ENCODE measurements around the gene DNASE1L2.
A peak's percentile ranks its signal among the peaks of the same experiment; 100 is the strongest.

Gene DNASE1L2

GRCh38 chr16:2209258-2210008 lies 26.8 kb upstream of the DNASE1L2 start:
- TF ChIP-seq CTCF (IDR thresholded peaks at IDR 0.05; ENCODE audit: low read depth, low read length), result no peak
- no peak for DNase-seq
- H3K27me3 ChIP-seq (ENCODE audit: insufficient read depth, low read depth, severe bottlenecking), result no peaks in the 10 kb centered on the region
- H3K9me3 ChIP-seq (ENCODE audit: severe bottlenecking), result no peaks in the 10 kb centered on the region
- H3K36me3 ChIP-seq, result peaks cover 68% of the 10 kb centered on the region
- H3K27ac ChIP-seq, result peak overlapping the region; percentile 93
- no peak overlapping the region for H3K4me3 ChIP-seq (ENCODE audit: low read depth, low read length)

GRCh38 chr16:2210009-2210332 lies 26.3 kb upstream of the DNASE1L2 start:
- Histone ChIP-seq H3K27me3 (ENCODE audit: insufficient read depth, low read depth, severe bottlenecking) (no peaks in the 10 kb centered on the region), H3K9me3 (ENCODE audit: severe bottlenecking) (no peaks in the 10 kb centered on the region), H3K36me3 (peaks cover 68% of the 10 kb centered on the region), H3K4me3 (ENCODE audit: low read depth, low read length) (no peak overlapping the region), H3K27ac (peak overlapping the region; percentile 93)
- DNase-seq, result no peak
- TF ChIP-seq CTCF (IDR thresholded peaks at IDR 0.05; ENCODE audit: low read depth, low read length), result no peak

- Histone ChIP-seq H3K36me3 (peaks cover 68% of the 10 kb centered on the region), H3K4me3 (ENCODE audit: low read depth, low read length) (no peak within 1 kb of the TSS; the same call in 1 of the 2 replicates)
- DNase-seq, result peak; percentile 90
Observed at GRCh38 chr16:2210386-2211365, 25.6 kb upstream of the DNASE1L2 start, which contains the start of gene BRICD5. BRICD5 (minus strand) TSS chr16:2210863; CDS start chr16:2210833, 30 bp downstream.

GRCh38 chr16:2211923-2212347 lies 24.3 kb upstream of the DNASE1L2 start:
- Histone ChIP-seq H3K36me3 (peaks cover 60% of the 10 kb centered on the region), H3K27me3 (ENCODE audit: insufficient read depth, low read depth, severe bottlenecking) (no peaks in the 10 kb centered on the region), H3K9me3 (ENCODE audit: severe bottlenecking) (no peaks in the 10 kb centered on the region), H3K27ac (peak overlapping the region; percentile 93), H3K4me3 (ENCODE audit: low read depth, low read length) (no peak overlapping the region)
- DNase-seq, result no peak
- TF ChIP-seq CTCF (IDR thresholded peaks at IDR 0.05; ENCODE audit: low read depth, low read length), result no peak

More at GRCh38 chr16:2210386-2211365, 25.6 kb upstream of the DNASE1L2 start, which contains the start of gene BRICD5:
- no peak for TF ChIP-seq CTCF (IDR thresholded peaks at IDR 0.05; ENCODE audit: low read depth, low read length)
- no peaks in the 10 kb centered on the region for H3K27me3 ChIP-seq (ENCODE audit: insufficient read depth, low read depth, severe bottlenecking)
- H3K9me3 ChIP-seq (ENCODE audit: severe bottlenecking), result no peaks in the 10 kb centered on the region
- H3K27ac ChIP-seq, result peak within 1 kb of the TSS; percentile 93

- DNase-seq, result no peak
- peak overlapping the region; percentile 93 for H3K27ac ChIP-seq
- H3K4me3 ChIP-seq (ENCODE audit: low read depth, low read length), result peak overlapping the region; percentile 73
- no peak for TF ChIP-seq CTCF (IDR thresholded peaks at IDR 0.05; ENCODE audit: low read depth, low read length)
- H3K9me3 ChIP-seq (ENCODE audit: severe bottlenecking), result no peaks in the 10 kb centered on the region
- peaks cover 53% of the 10 kb centered on the region for H3K36me3 ChIP-seq
- H3K27me3 ChIP-seq (ENCODE audit: insufficient read depth, low read depth, severe bottlenecking), result no peaks in the 10 kb centered on the region
Observed at GRCh38 chr16:2212362-2213324, 23.6 kb upstream of the DNASE1L2 start.
